Skin of body (tissue), 2 donors: ENCODE measurements around the gene PRMT7. TPM values are rescaled to one million over a fixed set of nuclear protein-coding genes. Genes with fewer than 3 reads are reported as not detected.

Experiments
- DNase-seq: peaks from one replicate; lab custom pipeline; 2025; lab: John Stamatoyannopoulos, UW
- total RNA-seq: library from RNA; depleted of rRNA; stranded (reverse); fragments of >200 nt; gene quantifications from one replicate; pipeline ENCODE4 v1.2.3, GENCODE V29; 2014

PRMT7 gene
- total RNA-seq, 1 donor from 2014 or later, result 44.6 TPM

DNA sequence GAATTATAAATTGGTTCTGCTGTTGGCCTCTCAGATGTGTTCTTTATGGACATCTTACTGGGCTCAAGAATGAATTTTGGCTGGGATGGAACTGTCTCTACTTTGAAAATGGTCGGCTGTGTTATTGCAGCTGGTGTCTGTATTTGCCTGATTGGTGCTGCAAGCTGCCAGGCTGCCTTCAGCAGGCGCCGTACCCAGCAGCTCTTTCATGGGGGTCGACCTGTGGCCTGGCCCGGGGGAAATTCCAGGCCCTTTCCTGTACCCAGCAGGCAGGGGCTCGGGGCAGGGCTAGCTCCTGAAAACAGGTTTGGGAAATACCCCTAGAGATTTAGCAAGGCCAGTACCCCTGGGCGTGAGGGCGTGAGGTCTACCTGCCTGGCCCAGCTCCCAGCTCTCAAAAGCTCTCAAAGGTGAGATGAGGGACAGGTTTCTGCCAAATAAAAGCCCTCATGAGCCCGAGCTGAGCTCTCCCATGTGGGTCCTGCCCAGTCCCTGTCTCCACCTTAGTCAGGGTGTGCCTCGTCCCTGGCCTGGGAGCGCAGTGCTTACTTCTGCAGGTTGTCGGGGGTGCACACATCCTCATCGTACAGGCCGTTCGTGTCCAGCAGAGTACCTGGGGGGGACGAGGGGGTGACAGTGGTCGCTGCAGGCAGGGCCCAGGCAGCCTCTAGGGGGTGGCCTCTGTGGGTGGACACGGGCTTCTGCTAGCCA is 52.3 kb downstream of the PRMT7 start:
- DNase-seq, result no peak

DNA sequence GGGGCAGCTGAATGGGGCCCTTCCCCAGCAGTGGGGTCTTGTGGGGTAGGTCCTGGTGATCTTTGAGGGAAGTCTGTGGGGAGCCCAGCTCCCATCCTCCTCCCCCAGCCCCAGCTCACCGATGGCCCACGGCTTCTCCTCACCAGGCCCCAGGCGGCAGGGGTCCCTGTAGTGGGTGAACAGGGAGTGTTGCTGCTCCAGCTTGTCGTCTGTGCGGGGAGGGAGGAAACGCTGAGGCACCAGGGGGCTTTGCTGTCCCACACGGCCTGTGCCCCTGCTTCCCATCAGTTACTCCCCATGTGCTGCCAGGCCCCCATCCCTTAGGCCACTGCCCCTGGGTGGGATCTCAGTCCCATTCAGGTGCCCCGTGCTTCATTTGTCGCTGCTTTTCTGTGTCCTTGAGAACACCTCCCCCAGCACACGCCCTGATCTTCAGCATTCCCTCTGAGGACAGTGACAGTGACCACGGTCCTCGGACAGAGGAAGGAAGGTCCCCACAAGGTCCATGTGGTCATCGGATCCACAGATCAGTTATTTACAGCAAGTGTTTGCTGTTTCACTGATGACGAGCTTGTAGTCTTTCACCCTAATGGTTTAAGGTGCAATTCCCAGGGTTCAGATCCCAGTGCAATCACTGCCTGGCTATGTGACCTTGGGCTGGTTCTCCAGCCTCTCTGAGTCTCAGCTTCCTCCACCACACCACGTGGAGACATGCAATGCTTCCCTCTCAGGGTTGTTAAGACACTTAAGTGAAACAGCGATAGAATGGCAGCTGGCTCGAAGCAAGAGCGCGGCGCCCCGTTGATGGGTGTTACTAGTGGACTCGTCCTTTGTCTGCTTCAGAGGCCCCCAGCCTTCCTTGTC is 53.1 kb downstream of the PRMT7 start:
- no peak for DNase-seq

DNA sequence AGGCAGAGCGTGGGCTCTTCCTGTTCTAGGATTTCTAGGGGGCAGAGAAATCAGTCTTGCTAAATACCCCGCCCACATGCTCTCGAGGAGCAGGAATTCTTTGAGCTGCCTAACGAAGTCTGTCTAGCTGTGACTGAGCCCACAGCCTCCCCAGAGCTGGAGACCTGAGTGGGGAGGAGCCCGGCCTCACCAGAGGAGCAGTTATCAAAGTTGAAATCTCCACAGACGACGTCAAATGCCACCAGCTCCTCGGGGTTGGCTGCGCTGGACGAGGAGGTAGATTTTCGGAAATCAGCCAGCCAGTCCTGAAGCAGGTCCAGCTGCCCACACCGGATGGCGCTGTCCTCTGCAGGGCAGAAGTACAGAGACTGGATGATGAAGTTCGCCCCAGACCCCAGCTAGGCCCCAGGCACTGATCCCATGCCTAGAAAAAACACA is 53.8 kb downstream of the PRMT7 start:
- DNase-seq, result no peak

DNA sequence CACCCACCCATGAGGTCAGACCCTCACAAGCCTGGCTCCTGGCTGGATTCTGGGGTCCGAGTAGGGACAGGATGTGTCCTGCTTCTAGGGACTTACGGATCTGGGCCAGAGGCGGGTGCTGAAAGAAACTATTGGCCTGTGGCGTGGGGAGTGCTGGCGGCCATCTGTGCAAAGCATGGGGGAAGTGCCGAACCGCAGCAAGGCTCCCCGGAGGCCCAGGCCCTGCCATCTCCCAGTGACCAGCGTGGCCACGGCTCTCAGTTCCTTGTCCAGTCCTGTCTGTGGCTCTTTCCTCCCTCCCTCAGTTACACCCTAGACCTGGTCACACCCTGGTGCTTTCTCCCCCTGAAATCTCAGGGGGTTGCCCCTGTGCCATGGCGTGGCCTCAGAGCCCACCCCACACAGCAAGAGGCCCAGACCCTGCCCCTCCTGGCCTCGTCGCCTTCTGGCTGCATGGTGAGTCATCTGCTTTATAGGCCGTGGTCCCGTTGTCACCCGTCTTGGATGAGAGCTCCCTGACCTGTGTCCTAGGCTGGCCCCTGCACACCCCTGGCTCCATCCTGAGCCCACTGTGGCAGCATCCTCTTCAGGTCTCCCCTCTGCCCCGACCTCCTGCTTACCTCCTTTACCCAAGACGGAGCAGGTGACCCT is 54.5 kb downstream of the PRMT7 start:
- DNase-seq, result no peak

DNA sequence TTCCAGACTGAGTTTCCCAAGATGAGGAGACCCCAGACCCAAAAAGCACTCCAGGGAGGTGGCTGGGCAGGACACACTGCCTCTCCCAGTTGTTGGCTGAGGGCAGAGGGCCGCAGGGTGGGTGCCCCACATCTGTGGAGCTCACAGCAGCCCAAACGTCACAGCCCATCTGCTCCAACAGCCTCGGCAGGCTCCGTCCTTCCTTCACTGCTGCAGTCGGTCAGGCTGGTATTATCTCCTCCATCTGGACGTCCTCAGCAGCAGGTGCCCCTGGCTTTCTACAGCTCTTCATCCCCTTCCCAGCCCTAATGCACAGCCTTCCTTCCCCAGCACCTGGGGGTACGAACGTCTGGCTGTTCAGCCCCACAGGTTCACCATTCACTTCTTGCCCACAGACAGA is 55.2 kb downstream of the PRMT7 start:
- no peak for DNase-seq

DNA sequence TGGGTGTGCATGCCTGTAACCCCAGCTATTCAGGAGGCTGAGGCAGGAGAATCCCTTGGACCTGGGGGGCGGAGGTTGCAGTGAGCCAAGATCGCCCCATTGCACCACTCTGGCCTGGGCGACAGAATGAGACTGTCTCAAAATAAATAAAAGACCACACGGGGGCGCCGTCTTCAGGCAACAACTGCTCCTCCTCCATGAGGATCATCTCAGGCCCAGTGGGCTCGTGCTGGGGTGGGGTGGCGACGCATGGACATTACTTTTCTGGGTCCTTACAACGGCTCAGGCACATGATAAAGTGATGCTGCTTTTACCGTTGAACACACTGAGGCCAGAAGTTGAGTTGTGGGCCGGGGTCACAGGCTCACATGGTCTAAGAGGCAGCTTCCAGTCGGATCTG is 56.2 kb downstream of the PRMT7 start:
- no peak for DNase-seq

DNA sequence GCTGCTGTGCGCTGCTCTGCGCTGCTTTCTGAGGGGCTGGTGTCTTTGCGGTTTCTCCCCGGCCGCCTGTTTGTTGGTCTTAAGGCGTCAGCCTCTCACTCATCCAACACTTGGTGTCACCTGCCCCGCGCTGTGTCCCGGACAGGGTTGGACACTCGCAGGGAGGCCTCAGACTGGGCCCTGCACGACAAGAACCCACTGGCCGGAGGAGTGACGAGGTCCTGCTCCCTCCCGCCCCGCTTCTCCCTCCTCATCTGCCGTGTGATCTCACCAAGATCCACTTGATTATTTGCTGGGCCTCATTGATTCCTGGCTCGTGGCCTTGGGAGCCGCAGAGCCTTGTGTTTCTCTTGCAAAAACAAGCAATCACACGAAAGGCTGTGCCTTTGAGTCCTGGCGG is 56.6 kb downstream of the PRMT7 start:
- no peak for DNase-seq

DNA sequence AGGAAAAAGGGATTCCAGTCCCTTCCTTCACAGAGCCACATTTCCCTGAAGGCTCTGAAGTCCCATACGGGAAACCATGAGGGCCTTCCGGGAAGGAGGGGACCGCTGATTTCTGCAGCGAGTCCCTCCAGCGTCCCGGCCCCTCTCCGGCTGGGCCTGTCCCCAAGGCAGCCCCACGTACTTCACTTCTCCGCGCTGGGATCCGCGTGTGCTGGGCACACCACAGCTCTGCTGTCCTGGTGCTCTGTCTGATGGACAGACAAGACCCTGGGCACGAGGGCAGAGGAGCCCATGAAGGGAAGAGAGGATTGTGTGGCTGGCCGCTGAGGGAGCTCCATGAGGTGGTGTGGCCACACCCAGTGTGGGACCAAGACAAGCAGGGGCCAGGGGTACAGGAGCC is 57.1 kb downstream of the PRMT7 start:
- no peak for DNase-seq

DNA sequence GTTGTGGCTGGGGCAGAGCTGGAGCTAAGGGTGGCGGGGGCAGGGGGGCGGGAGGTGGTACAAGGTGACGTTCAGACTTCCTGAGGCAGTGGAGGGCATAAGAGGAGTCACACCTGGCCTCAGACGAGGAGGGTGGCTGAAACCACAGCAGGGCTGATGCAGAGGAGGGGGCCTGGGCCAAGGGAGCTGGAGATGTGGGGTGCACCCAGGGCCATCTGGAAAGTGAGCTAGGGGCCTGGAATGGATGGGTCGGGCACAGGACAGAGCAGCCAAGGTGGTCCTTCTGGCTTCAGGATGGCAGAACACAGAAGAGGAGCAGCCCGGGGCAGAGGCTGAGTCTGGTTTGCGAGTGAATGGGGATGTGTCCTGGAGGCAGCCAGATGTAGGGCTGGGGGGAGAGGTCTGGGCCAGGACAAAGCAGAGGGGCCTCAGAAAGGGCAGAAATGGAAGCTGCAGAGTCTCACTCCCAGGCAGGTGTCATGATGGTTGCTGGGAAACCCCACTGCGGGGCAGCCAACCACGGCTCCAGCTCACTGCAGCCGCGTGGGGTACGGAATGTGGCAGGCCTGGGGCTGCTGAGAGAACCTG is 57.6 kb downstream of the PRMT7 start:
- DNase-seq, result no peak

DNA sequence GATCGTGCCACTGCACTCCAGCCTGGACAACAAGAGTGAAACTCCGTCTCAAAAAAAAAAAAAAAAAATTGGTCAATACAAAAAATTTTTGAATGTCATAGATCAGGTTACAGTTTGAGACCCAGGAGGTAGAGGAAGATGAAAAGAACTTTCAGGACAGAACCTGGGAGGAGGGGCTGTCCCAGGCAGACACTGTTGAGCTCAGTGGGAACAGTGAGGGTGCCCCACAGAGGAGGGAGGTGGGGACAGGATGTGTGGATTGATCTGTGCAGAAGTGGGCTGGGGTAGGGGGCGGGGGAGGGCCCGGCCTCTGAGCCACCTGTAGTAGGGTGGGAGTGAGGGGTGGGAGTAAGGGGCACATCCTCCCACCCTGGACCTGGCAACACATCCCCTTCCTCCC is 58.3 kb downstream of the PRMT7 start:
- DNase-seq, result no peak

DNA sequence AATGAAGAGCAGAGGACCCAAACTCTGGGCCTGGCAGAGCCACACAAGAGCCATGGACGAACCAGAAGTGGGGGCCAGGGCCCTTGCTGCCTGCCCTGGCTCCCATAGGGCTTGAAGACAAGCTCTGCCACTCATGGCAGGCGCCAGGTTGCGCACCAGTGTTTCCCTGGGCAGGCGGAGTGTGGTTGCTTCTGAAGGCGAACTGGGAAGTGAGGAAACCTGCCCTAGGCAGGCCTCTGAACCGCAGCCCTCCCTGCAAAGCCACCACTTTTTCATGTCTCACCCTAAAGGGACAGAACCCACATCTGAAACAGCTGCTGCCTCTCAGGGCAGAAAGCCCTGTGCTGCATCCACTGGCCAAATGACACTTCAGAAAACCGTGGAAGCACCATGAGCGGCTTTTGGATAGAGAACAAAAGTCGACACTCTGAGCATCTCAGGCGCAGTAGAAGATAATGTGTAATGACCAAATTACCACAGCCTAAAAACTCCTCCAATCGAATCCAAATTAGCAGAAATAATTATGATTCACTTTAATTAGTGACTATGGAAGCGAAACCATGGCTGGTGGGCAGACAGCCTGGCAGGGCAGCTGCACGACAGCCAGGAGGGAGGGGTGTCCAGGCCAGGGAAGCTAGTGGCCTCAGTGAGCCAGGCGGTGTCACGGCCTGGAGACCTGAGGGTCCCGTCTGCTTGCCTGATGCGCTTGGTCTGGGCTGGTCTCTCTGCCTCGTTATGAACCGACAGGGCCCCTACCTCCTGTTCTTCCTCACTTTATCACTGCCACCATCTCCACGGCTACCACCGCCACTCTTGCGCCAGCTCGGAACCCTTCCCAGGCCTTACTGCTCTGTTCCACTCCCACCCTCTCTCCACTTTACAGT is 59.1 kb downstream of the PRMT7 start:
- DNase-seq, result no peak

DNA sequence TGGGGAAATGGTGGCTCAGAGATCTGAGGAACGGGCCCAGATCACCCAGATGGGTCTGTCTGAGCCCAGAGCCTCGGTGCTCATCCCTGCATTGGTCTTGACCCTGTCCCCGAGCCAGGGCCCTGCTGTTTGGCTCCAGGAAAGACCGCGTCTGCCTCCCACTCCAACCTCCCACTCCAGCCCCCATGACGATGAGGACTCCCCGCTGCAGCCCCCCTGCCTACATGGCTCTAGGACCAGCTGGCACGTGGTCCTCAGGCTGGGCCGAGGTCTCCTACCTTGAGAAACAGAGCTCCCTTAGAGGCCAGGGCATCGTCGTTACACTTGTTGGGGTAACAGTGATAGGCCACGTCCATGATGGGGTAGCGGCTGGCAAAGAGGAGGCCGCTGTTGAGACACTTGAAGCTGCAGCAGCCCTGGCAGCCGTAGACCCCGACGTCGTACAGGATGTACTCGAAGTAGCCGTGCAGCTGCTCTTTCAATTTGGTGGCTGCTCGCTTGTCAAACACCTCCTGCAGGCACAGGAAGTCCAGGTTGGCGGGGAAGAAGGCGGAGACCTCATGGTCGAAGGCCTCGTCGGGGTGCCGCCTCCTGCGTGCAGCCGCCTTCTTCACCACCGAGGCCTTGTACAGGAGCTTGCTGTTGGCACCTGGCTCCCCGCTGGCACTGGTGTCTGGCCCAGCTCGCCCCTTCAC is 59.9 kb downstream of the PRMT7 start:
- DNase-seq, result no peak

DNA sequence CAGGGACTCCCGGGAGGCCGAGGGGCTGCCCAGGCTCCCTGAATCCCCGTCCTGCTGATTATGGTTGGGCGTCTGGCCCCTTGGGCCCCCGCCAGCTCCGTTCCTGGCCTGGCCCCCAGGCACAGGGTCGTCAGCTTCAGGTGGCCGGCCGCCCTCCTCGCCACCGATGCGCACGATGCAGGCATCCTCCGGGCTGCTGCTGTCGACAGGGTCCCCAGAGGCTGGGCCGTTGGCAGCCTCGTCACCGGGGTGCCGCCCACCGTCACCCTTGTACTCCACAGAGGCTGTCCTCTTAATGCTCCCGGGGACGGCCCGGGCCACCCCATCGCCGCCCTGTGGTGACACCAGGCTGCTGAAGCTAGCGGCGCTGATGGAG is 60.4 kb downstream of the PRMT7 start:
- DNase-seq, result no peak

DNA sequence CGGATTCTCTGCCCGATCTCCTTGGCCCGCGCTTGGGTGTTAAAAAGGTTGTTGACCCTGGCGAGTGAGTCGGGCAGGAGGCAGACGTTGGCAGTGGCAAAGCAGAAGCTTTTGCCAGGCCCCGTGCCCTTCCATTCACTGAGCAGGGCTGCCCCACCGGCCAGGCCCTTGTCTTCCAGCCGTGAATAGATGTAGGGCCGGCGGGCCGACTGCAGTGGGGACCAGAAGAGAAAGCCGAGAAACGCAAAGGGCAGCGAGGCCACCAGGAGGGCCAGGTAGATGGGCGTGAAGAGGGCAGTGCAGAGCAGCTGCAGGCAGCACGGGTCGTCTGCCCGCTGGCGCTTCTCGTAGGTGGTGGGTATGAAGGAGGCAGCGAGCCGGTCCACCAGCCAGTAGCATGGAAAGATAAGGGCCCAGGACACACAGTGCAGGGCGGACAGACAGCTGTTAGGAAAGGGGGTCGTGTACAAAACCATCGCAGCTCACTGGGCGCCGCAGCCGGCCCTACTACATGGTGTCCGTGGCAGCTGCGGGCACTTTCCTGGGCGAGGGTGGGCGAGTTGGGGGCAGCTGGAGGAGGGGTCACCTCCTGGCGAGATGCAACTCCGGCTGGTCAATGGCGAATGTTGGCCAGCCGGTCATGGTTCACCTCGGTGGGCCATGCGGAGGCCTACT is 61.0 kb downstream of the PRMT7 start:
- DNase-seq, result no peak

DNA sequence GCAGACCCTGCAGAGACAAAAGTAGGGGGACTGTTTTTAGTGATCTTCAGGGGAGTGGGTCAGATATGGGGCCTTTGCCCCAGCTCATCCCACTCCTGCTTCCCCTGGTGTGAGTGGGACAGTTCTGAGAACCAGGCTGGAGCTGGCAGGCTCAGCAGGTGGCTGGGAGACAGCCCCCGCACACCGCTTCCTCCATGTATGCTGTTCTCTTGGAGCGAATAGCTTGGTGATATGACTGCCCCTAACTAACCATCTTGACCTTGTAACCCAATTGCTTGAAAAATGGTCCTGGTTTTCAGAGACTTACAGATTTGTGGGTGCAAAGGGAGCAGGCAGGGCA is 61.5 kb downstream of the PRMT7 start:
- DNase-seq, result no peak

DNA sequence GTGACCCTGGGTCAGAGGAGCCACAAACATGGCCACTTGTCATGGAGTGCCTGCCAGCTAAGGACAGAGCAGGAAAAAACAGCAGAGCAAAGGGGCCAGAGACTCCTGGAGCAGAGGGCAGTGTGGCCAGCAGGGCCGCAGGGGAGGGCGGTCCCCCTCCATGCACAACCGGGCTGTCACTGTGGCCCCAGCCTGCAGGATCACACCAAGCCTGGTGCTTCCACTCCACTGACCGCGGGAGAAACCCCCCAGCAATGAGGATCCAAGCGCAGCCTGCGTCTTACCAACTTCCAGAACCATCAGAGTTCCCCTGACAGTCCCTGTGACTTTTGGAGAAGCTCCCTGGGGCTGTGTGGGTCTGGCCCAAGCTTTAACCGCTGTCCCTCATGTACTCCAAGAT is 62.0 kb downstream of the PRMT7 start:
- no peak for DNase-seq

DNA sequence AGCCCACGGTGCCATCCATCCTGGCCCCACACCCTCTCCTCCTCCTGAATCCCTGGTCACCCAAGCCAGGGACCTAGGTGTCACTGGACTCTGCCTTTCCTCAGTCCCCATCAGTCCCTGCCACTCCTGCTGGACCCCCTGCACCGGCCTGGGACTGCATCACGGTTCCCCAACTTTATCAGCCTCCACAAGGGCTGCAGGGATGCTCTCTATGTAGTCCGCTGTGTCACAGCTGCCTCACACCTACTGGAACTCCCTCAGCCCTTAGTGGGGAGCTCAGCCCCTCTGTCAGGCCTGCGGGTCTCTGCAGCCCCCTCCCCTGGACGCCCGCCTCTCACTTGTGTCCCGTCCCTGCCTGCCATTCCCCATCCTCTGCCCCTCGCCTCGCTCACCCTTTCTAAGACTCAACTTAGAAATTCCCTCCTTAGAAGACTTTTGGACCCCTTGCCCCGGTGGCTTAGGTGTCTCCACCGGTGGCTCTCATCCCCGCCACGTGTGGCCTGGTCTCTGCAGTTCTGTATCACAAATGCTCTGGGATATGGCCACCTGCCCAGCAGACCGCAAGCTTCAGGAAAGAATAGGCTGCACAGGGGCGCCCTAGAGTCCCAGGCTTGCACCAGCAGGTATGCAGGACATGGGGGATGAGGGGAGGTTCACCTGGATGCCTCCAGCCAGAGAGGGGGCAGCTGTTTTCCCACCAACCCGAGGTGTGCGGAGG is 62.9 kb downstream of the PRMT7 start:
- DNase-seq, result no peak

DNA sequence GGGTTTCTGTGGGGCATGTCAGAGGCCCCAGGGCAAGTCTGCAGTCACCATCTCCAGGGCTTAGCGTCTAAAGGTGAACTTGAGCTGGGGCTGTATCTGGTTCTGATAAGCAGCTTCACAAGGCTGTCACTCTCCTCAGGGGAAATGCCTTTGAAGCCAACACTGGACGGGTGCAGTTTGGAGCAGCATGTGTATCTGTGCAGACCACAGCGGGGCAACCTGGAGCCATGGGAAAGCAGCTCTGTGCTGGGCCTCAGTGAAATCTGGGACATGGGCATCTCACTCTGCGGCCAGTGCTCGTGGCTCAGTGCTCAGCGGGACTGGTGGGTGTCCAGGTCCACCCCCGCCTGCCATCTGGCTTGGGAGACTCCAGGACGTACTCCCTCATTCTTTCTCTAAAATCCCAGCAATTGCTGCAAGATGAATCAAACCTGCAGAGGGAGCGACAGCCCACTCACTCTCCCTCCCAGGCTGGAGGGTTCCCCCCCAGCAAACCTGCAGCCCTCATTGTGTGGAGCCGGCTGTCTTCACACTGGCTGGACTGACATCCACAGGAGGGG is 63.5 kb downstream of the PRMT7 start:
- no peak for DNase-seq
